ENCODE measurements around the gene TBKBP1. TPM values are rescaled to one million over a fixed set of nuclear protein-coding genes. Genes with fewer than 3 reads are reported as not detected.

Gene TBKBP1
- total RNA-seq, 1 experiment from 2014 or later: 33.2 TPM

- Histone ChIP-seq H2BK20ac (ENCODE audit: low read depth, low read length, poor library complexity, severe bottlenecking) (no peak overlapping the region), H3K56ac (ENCODE audit: insufficient read length, low read depth, low read length) (no peak overlapping the region), H3K18ac (ENCODE audit: insufficient read length, low read depth, low read length) (no peak overlapping the region), H2BK120ac (ENCODE audit: low read depth, low read length, poor library complexity, severe bottlenecking) (no peak overlapping the region), H2BK5ac (ENCODE audit: insufficient read length, low read length) (no peak overlapping the region), H4K91ac (ENCODE audit: insufficient read length, low read depth, low read length) (no peak overlapping the region), H4K8ac (replicated peaks; ENCODE audit: insufficient read length, low read depth, low read length) (no peak overlapping the region), H4K5ac (ENCODE audit: insufficient read length, low read depth, low read length) (no peak overlapping the region), H3K4ac (ENCODE audit: low read depth, low read length) (no peak overlapping the region), H2BK15ac (ENCODE audit: low read depth, low read length) (no peak overlapping the region), H3K27me3 (ENCODE audit: insufficient read depth, low read length) (peaks cover 26% of the 10 kb centered on the region), H2AK5ac (ENCODE audit: insufficient read length, low read length) (no peak overlapping the region), H3K9me3 (ENCODE audit: control insufficient read depth, low read depth, low read length) (no peaks in the 10 kb centered on the region), H4K20me1 (ENCODE audit: control insufficient read depth, insufficient read depth, insufficient read length) (no peaks in the 10 kb centered on the region), H3K4me2 (ENCODE audit: insufficient read depth, insufficient read length, low read length) (peak overlapping the region; percentile 67), H2AFZ (ENCODE audit: low read length) (no peak overlapping the region), H3K9ac (ENCODE audit: extremely low read depth, insufficient read length, low read length) (no peak overlapping the region), H3K23ac (ENCODE audit: insufficient read length, low read depth, low read length) (no peak overlapping the region), H3K27ac (ENCODE audit: insufficient read length, low read depth, low read length) (no peak overlapping the region), H3T11ph (ENCODE audit: low read length) (no peak overlapping the region), H3K23me2 (ENCODE audit: insufficient read length, low read depth, low read length, poor library complexity, severe bottlenecking) (peaks cover 9% of the 10 kb centered on the region), H3K14ac (ENCODE audit: insufficient read depth, low read length) (no peak overlapping the region), H2BK12ac (ENCODE audit: insufficient read length, low read depth, low read length) (no peak overlapping the region), H3K79me2 (ENCODE audit: insufficient read depth, low read length) (no peaks in the 10 kb centered on the region), H3K79me1 (ENCODE audit: insufficient read depth, low read depth, low read length, poor library complexity, severe bottlenecking) (no peaks in the 10 kb centered on the region), H3K4me1 (ENCODE audit: insufficient read depth, low read length) (no peaks in the 10 kb centered on the region)
- TF ChIP-seq CTCF (conservative IDR thresholded peaks at IDR 0.05): no peak
- Mint-ChIP-seq H3K36me3 (ENCODE audit: insufficient read depth in 1 of 3, low read depth in 3 of 3) (no peaks in the 10 kb centered on the region; a peak in 1 of 7 replicates), H3K4me1 (peaks cover 9 to 15% of the 10 kb centered on the region in 2 experiments), H3K9me3 (peaks cover 0 to 2% of the 10 kb centered on the region in 2 experiments; a peak in 1 of 5 replicates), H3K27ac (no peak overlapping the region), H3K27me3 (ENCODE audit: low read depth) (peaks cover 83% of the 10 kb centered on the region), H3K4me3 (peak overlapping the region; percentile 59 to 86)
- peak; percentile 53 for DNase-seq
- WGBS (ENCODE audit: extremely low coverage, insufficient read length, low lambda C conversion rate): no CpG with 5 or more reads among the region's 60 CpGs
These were observed 39.9 kb downstream of the TBKBP1 start for GRCh38 chr17:47733674-47734410.

Data from H9 (cell line).